Hepatic stellate cell (primary cell): ENCODE results near the gene FARP1.
"Not testable (repeated sequence)": the region's sequence is repeated elsewhere in the genome, so short reads cannot be mapped to it uniquely, and the experiment has no call there.

ENCODE experiments used
- DNase-seq: peaks from one replicate; pipeline ENCODE4 v3.0.0; 2011; ENCODE audit warnings: low spot score

Gene FARP1

DNA sequence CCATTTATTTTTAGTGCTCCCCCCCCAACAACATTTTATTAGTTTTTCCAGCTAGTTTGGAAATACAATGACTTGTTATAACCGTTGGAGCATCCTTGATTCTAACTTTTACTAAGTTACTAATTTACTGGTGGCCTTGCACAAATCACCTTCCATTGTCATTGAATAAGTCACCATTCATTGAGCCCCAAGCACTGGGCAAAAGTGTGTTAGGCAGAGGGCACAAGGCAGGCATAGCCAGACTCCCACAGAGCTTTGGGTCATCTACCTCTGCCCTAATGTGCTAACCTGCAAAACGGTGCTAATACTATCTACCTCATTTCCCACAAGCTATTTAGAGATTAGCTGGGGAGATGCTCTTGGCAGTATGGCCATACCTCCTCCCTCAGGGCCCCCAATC is 120.9 kb downstream of the FARP1 start:
- no peak for DNase-seq

- DNase-seq, result no peak
Observed at GRCh38 chr13:98264877-98265276, 122.0 kb downstream of the FARP1 start.

- DNase-seq, result peak; percentile 42
Observed at GRCh38 chr13:98265692-98266551, 123.0 kb downstream of the FARP1 start.

DNA sequence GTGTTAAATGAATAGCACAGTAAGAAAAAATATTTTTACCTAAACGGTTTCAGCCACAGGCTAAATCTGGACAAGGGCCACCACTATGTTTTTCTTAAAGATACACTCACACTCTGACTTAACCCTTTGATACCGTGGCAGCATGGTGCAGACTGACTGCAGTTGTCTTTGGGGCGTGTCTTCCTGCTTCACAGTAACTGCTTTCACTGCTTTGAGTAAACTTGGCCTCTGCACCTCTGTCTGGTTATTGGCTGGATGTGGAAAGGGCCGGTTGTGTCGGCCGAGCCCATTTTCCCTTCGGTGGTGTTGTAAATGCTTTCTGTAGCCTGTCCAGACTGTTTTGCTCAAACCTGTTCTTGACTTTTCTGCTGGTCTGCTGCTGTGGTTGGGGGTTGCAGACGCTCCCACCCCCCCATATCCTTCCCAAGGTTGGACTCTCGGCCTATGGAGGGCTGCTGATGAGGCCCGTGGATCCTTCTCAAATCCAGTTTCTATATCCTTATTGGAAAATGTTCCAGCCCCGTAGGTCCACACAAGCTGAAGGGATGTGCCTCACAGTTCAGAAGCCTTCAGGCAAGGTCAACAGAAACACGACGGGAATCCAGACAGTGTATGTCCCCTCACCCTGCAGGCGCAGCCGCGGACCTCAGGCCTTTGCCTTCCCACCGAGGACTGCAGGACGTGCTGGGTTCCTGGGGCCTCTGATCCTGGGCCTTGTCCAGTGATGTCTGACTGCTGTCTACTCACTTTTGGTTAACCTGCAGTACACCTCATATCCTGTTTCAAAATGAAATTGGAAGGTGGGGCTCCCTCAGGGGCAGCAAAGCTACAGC is 124.4 kb downstream of the FARP1 start:
- peak; percentile 36 for DNase-seq

- DNase-seq, result no peak
Observed at GRCh38 chr13:98269386-98269785, 126.5 kb downstream of the FARP1 start.

- no peak for DNase-seq
Observed at GRCh38 chr13:98270819-98271218, 127.9 kb downstream of the FARP1 start.

- not testable (repeated sequence) for DNase-seq
Observed at GRCh38 chr13:98271646-98272045, 128.8 kb downstream of the FARP1 start.

GRCh38 chr13:98272549-98272948 is 129.7 kb downstream of the FARP1 start:
- no peak for DNase-seq

DNA sequence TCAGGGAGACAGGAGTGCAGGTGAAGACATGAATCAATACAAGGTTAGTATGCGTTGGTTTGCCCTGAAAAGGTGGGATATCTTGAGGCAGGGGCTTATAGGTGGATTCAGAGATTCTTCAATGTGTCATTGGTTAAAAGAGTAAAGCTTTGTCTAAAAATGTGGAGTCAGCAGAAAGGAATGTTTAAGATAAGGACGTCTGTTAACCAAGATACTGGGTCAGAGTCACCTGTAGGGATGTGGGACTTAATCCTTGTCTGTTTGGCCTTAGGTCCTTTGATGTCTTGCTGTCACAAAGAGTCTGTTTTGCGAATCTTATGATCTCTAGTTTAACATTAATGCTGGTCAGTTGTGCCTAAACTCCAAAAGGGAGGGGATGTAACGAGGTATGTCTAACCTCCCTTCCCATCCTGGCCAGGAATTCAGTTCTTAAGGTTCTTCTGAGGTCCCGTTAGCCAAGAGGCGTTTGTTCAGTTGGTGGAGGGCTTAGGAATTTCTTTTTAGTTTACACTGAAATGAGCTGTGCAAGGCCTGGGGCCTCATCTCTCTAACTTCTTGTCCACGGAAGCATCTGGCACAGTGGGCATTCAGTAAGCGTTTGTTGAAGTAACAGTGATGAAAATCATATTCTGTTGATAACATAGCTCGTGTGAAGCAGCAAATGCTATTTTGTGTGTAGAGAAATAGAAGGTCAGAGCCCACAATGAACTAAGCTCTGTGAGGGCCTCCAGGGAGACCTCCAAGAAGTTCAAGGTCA is 130.4 kb downstream of the FARP1 start:
- no peak for DNase-seq

GRCh38 chr13:98273824-98274742 is 131.2 kb downstream of the FARP1 start:
- no peak for DNase-seq

DNA sequence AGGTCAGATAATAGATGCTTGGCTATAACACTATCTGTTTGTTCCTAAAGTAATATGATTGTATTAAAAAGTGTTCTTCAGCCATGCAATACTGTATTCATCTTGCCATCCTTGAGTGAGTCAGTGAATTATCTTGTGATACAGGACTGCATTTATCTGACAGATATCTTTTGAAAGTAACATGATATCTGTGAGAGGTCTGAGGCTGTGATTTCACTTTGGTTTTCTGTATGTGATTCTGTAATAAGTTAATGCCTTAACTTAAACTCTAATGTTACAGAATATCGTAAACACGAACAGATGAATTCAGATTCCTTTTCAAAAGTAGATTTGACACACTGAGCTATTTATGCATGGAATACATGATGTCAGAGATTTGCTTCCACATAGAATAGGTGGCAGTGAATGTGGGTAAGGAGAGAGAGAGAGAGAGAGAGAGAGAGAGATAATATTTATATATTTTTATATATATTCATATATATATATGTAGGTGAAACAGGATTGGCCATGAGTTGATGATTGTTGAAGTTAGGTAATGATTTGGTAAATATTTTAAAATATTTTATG is 132.1 kb downstream of the FARP1 start:
- no peak for DNase-seq

DNA sequence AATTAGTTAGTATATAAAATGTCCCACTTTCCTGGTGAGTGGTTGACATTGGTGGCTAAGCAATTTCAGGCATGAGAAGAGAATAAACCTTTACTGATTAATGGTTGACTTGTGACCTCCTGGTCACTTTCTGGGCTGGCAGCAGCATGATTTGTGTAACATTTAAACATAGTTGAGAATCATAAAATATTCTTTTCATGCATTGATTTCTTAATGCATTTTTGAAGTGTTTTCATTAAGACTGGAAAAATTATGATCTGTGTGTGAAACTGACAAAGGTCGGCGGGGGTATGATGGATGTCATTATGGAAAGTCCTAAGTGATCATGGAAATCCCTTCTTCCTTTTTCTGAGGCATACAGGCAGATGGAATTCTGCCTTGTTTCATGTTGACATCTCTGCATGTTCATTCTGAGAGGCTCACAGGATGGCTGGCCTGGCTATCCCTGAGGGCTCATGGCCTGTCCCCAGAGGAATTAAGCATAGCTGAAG is 132.8 kb downstream of the FARP1 start:
- DNase-seq, result no peak

DNA sequence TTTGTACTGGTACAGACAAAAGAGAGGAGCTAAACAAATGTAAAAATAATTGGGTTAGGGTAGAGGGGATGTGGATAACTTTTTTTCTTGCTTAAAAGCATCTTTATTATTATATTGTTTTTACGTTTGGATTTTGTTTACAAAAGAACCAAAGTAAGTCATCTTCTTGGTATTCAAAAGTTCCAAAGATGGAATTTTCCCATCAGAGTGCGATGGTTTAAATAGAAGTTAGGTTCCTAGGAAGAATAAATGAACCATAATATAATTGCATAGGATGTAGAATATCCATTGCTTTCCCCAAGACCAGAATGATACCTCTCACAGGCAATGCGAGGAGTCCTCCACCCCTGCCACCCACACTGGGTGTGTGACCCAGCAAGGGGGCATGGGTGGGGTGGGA is 133.6 kb downstream of the FARP1 start:
- no peak for DNase-seq

- no peak for DNase-seq
Observed at GRCh38 chr13:98278068-98278724, 135.3 kb downstream of the FARP1 start.

- no peak for DNase-seq
Observed at GRCh38 chr13:98279473-98280175, 136.7 kb downstream of the FARP1 start.

DNA sequence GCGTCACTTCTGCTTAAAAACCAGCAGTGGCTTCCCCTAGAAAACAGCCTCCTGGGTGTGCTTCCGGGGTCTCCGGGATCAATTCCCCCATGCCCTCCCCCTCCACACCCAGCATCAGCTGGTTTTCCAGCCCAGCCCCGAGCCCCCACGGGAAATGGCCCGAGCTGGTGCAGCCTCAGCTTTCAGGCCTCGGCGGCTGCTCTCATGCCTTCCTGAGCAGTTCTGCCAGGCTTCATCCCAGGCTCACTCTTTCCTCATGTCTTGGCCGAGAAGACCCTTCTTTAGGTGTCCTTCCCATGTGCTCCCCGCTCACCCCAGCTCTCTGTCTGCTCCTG is 137.2 kb downstream of the FARP1 start:
- DNase-seq, result no peak

GRCh38 chr13:98284679-98285078 is 141.8 kb downstream of the FARP1 start:
- DNase-seq, result no peak

GRCh38 chr13:98285317-98285716 is 142.4 kb downstream of the FARP1 start:
- no peak for DNase-seq

DNA sequence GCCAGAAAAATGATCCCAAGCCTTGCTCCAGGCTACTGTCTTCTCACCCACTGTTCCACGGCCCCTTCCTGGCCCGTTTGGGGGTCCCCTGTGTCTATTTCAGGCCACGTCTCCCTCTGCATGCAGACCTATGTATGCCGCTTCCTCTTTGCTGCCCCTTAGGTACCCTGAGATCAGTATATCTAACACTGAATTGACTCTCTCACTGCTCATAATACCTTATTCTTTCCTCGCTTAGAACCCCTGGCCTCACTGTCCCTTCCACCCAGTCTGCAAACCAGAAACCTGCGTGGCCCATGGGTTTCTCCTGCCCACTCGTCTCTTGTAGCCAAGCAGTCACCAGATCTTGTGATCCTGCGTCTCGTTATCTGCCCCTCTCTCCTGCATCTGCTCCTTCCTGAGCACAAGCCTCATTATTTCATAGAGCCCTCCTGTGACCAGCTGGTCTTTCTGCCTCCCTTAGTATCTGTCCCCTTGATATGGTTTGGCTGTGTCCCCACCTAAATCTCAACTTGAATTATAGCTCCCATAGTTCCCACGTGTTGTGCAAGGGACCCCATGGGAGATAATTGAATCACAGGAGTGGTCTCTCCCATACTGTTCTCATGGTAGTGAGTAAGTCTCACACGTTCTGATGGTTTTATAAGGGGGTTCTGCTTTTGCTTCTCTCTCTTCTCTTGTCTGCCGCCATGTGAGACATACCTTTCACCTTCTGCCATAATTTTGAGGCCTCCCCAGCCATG is 143.1 kb downstream of the FARP1 start:
- DNase-seq, result no peak
